SH-SY5Y (cell line): ENCODE results near the gene SOX6.

Experiments used
- GATA2 ChIP-seq: IDR thresholded peaks from 2 replicates; pipeline ENCODE4 v1.6.1; 2011; ENCODE audit warnings: mild to moderate bottlenecking, low read depth, low read length
- GATA3 ChIP-seq: IDR thresholded peaks from 2 replicates; pipeline ENCODE4 v1.6.1; 2011; ENCODE audit warnings: low read depth, mild to moderate bottlenecking, low read length, moderate library complexity

- TF ChIP-seq GATA2 (no peak), GATA3 (no peak)
Observed at GRCh38 chr11:16367252-16367651, 10.9 kb upstream of the SOX6 start.
